Activated T-helper 1 cell treated with anti-CD3 and anti-CD28 coated beads, Interleukin-12 subunit alpha, Interleukin-12 subunit beta, Interleukin-2, Interleukin-4 antibody, amounts not matched to agents 30 ng/mL and 10 ng/mL and 1 ng/mL, durations not matched to agents 14 hours and 24 hours and 36 hours (primary cell): ENCODE data around the gene FUS. TPM values are rescaled to one million over a fixed set of nuclear protein-coding genes. Genes with fewer than 3 reads are reported as not detected.
A peak's percentile ranks its signal among the peaks of the same experiment; 100 is the strongest.

ENCODE experiments used
- DNase-seq: peaks from one replicate; pipeline ENCODE4 v3.0.0; 2021; ENCODE audit warnings: low spot score
- H3K27ac Mint-ChIP-seq: one replicate; pipeline ENCODE4 v1.8.0; 2021; ENCODE audit warnings: mild to moderate bottlenecking, mixed read lengths
- H3K27me3 Mint-ChIP-seq: one replicate; pipeline ENCODE4 v1.8.0; 2022; ENCODE audit warnings: mild to moderate bottlenecking, moderate library complexity, mixed read lengths; ENCODE audit not compliant: insufficient read depth
- H3K36me3 Mint-ChIP-seq: one replicate; pipeline ENCODE4 v1.8.0; 2021; ENCODE audit warnings: low read depth, mixed read lengths
- H3K4me1 Mint-ChIP-seq: one replicate; pipeline ENCODE4 v1.8.0; 2021; ENCODE audit warnings: low read depth, mixed read lengths
- H3K4me3 Mint-ChIP-seq: one replicate; pipeline ENCODE4 v1.8.0; 2021; ENCODE audit warnings: mild to moderate bottlenecking, moderate library complexity, mixed read lengths
- H3K9me3 Mint-ChIP-seq: one replicate; pipeline ENCODE4 v1.8.0; 2021; ENCODE audit warnings: mixed read lengths
- intact Hi-C: fragments of 100-400 bp; cut with micrococcal nuclease; formaldehyde crosslinking; loops from one replicate; pipeline ENCODE4 v1.15.1; 2024
- total RNA-seq: library from RNA; stranded (reverse); gene quantifications from 2 replicates; pipeline ENCODE4 v1.2.3, GENCODE V29; 2022

Gene FUS
- total RNA-seq, 1 donor from 2014 or later: 950 TPM

GRCh38 chr16:31183432-31184428, 3.8 kb downstream of the FUS start:
- intact Hi-C loops: loop anchor here (5.0 kb wide), 1 partner anchor 84 kb away; no protein-coding TSS in a partner anchor
- Mint-ChIP-seq H3K36me3 (peaks cover 77% of the 10 kb centered on the region), H3K4me3 (peak overlapping the region; percentile 98), H3K27ac (peak overlapping the region; percentile 83), H3K27me3 (no peaks in the 10 kb centered on the region), H3K4me1 (peaks cover 76% of the 10 kb centered on the region), H3K9me3 (no peaks in the 10 kb centered on the region)
- DNase-seq: no peak

- intact Hi-C loops: loop anchor here (5.0 kb wide), 1 partner anchor 82 kb away; no protein-coding TSS in a partner anchor
- no peak for DNase-seq
- peak overlapping the region; percentile 77 for H3K27ac Mint-ChIP-seq
- H3K4me3 Mint-ChIP-seq: peak overlapping the region; percentile 10
- H3K9me3 Mint-ChIP-seq: no peaks in the 10 kb centered on the region
- H3K36me3 Mint-ChIP-seq: peaks cover 88% of the 10 kb centered on the region
- H3K27me3 Mint-ChIP-seq: no peaks in the 10 kb centered on the region
- H3K4me1 Mint-ChIP-seq: peaks cover 82% of the 10 kb centered on the region
Observed at GRCh38 chr16:31184888-31185287, 4.9 kb downstream of the FUS start.

DNA sequence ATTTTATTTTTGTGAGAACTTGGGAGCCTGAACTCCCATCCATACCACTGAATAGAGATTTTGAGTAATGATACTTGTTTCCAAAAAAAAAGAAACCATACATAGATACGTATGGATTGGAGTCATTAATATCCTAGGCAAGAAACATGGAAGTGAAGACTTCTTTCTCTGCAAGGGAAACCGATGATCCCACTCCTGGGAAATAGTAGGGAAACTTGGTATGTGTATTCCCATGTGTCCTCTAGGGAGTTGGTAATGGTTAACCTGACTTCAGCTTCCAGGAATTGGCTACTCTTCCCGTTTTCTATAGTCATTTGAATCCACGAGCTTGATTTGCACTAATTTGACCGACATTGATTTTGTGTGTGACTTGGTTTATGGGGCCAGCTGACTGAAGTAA, 5.4 kb downstream of the FUS start:
- peak overlapping the region; percentile 20 for H3K27ac Mint-ChIP-seq
- intact Hi-C loops: no loop called here
- H3K4me3 Mint-ChIP-seq: peak overlapping the region; percentile 10

DNA sequence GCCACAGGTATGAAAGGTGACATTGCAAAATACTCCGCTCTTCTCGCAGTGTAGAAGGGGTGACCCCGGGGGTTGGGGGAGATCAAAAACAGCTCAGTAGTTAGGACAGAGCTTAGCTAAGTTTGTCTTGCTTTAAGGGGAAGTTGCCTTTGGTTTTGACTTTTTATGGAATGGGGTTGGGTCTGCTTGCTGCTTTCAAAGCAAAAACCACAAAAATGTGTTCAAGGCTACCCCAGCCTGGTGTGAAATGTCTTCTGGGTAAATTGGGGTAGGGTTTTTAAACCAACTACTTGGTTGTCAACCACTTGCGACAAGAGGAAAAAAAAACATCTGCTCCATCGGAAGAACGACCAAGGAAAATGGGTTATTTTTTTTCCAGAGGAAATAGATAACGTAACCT, 6.2 kb downstream of the FUS start:
- H3K36me3 Mint-ChIP-seq: peaks cover 95% of the 10 kb centered on the region
- H3K9me3 Mint-ChIP-seq: no peaks in the 10 kb centered on the region
- no peaks in the 10 kb centered on the region for H3K27me3 Mint-ChIP-seq
- H3K4me1 Mint-ChIP-seq: peaks cover 95% of the 10 kb centered on the region
- DNase-seq: no peak
- peak overlapping the region; percentile 62 for H3K27ac Mint-ChIP-seq
- H3K4me3 Mint-ChIP-seq: peak overlapping the region; percentile 68
- intact Hi-C loops: no loop called here

More for the DNA sequence above, 5.4 kb downstream of the FUS start:
- H3K4me1 Mint-ChIP-seq: peaks cover 87% of the 10 kb centered on the region
- no peaks in the 10 kb centered on the region for H3K27me3 Mint-ChIP-seq
- no peaks in the 10 kb centered on the region for H3K9me3 Mint-ChIP-seq
- peaks cover 90% of the 10 kb centered on the region for H3K36me3 Mint-ChIP-seq
- no peak for DNase-seq

- Mint-ChIP-seq H3K27ac (peak overlapping the region; percentile 27), H3K9me3 (no peaks in the 10 kb centered on the region), H3K27me3 (no peaks in the 10 kb centered on the region), H3K4me3 (no peak overlapping the region), H3K4me1 (peaks cover 97% of the 10 kb centered on the region), H3K36me3 (peaks cover 95% of the 10 kb centered on the region)
- intact Hi-C loops: no loop called here
- DNase-seq: no peak
Observed at GRCh38 chr16:31186930-31187807, 7.2 kb downstream of the FUS start.

DNA sequence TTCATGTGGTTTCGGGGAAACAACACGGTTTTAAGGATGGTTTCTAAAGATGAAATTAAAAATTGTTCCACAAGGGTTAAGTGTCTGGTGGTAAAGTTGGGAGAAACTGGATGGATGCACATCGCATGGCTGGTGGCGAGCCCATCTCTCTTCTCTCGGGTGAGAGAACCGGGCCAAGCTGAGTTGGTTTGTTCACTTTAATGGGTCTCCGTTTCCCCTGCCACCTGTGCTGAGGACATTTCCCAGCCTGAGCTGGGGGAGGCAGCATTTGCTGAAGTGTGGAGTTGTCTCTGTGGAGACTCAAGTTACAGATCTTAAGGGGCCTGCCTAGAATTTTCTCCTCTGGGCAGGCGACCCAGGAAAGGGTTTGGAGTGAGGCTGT, 7.9 kb downstream of the FUS start:
- intact Hi-C loops: no loop called here
- Mint-ChIP-seq H3K27ac (no peak overlapping the region), H3K4me1 (peaks cover 92% of the 10 kb centered on the region), H3K27me3 (no peaks in the 10 kb centered on the region), H3K9me3 (no peaks in the 10 kb centered on the region), H3K36me3 (peaks cover 90% of the 10 kb centered on the region), H3K4me3 (no peak overlapping the region)
- DNase-seq: no peak

GRCh38 chr16:31188450-31189411, 8.8 kb downstream of the FUS start:
- DNase-seq: no peak
- Mint-ChIP-seq H3K36me3 (peaks cover 88% of the 10 kb centered on the region), H3K4me3 (peak overlapping the region; percentile 34), H3K9me3 (no peaks in the 10 kb centered on the region), H3K27me3 (no peaks in the 10 kb centered on the region), H3K27ac (peak overlapping the region; percentile 70), H3K4me1 (peaks cover 88% of the 10 kb centered on the region)
- intact Hi-C loops: no loop called here

DNA sequence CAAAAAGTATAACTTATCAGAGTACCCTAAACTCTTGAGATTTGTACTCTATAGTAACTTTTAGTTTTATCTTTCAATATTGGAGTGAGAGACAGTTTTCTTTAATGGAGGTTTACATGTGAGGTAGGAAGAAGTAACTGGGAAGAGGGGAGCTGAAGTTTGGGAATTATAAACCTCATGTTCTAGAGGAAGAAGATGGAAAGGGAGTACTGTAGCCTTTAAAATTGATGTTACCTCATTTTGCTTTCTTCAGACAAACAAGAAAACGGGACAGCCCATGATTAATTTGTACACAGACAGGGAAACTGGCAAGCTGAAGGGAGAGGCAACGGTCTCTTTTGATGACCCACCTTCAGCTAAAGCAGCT, 9.5 kb downstream of the FUS start:
- H3K9me3 Mint-ChIP-seq: no peaks in the 10 kb centered on the region
- H3K27ac Mint-ChIP-seq: peak overlapping the region; percentile 70
- intact Hi-C loops: no loop called here
- no peaks in the 10 kb centered on the region for H3K27me3 Mint-ChIP-seq
- no peak for DNase-seq
- peaks cover 84% of the 10 kb centered on the region for H3K4me1 Mint-ChIP-seq
- peak overlapping the region; percentile 34 for H3K4me3 Mint-ChIP-seq
- H3K36me3 Mint-ChIP-seq: peaks cover 84% of the 10 kb centered on the region

DNA sequence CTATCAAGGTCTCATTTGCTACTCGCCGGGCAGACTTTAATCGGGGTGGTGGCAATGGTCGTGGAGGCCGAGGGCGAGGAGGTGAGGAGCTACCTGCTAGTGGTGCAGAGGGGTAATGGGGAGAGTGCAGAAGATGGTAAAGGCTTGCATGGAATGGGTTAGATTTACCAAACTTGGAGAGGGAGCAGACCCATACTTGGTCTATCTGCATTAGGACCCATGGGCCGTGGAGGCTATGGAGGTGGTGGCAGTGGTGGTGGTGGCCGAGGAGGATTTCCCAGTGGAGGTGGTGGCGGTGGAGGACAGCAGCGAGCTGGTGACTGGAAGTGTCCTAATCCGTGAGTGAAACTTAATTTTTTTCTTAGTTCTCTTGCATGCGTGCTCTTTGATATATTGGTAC, 10.1 kb downstream of the FUS start:
- no peak for DNase-seq
- intact Hi-C loops: no loop called here
- H3K27me3 Mint-ChIP-seq: no peaks in the 10 kb centered on the region
- H3K4me1 Mint-ChIP-seq: peaks cover 77% of the 10 kb centered on the region
- peaks cover 82% of the 10 kb centered on the region for H3K36me3 Mint-ChIP-seq
- H3K4me3 Mint-ChIP-seq: no peak overlapping the region
- no peaks in the 10 kb centered on the region for H3K9me3 Mint-ChIP-seq
- no peak overlapping the region for H3K27ac Mint-ChIP-seq

DNA sequence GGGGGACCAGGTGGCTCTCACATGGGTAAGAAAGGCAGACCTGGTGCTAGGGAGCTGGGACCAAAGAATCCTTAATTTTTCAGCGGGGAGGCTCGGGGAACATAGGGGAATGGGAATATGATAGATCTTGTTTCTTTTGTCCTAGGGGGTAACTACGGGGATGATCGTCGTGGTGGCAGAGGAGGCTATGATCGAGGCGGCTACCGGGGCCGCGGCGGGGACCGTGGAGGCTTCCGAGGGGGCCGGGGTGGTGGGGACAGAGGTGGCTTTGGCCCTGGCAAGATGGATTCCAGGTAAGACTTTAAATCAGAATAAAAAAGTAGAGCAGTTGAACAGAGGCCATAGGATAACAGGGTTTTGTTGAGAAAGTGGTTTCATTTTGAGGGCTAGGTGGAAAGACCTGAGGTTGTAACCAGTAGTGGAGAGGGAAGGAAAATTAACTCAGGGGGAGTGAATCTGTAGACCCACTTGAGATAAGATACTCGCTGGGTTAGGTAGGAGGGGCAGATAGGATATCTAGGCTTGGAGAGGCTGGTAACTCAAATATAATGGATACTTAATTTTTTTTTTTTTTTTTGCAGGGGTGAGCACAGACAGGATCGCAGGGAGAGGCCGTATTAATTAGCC, 11.0 kb downstream of the FUS start:
- peaks cover 69% of the 10 kb centered on the region for H3K4me1 Mint-ChIP-seq
- intact Hi-C loops: no loop called here
- no peak for DNase-seq
- peak overlapping the region; percentile 64 for H3K27ac Mint-ChIP-seq
- H3K4me3 Mint-ChIP-seq: no peak overlapping the region
- H3K9me3 Mint-ChIP-seq: no peaks in the 10 kb centered on the region
- peaks cover 79% of the 10 kb centered on the region for H3K36me3 Mint-ChIP-seq
- H3K27me3 Mint-ChIP-seq: no peaks in the 10 kb centered on the region

DNA sequence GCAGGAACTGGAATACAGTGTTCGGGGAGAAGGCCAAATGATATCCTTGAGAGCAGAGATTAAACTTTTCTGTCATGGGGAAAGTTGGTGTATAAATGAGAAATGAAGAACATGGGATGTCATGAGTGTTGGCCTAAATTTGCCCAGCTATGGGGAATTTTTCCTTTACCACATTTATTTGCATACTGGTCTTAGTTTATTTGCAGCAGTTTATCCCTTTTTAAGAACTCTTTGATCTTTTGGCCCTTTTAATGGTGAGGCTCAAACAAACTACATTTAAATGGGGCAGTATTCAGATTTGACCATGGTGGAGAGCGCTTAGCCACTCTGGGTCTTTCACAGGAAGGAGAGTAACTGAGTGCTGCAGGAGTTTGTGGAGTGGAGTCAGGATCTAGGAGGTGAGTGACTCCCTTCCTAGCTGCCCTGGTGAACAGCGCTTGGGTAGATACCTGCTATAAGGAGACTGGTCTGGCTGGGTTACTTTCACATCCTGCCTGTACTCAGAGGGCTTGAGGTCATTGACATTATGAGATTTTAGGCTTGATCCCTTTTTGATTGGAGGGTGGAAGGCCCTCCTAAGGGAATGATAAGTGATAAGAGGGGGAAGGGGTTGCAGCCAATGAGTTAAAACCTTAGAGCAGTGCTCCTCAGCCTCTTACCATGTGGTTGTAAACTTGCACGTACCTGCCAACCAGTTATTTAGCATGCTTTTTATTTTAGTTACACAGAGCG, 11.9 kb downstream of the FUS start:
- peaks cover 59% of the 10 kb centered on the region for H3K4me1 Mint-ChIP-seq
- intact Hi-C loops: no loop called here
- no peak overlapping the region for H3K27ac Mint-ChIP-seq
- H3K4me3 Mint-ChIP-seq: no peak overlapping the region
- H3K27me3 Mint-ChIP-seq: no peaks in the 10 kb centered on the region
- H3K9me3 Mint-ChIP-seq: no peaks in the 10 kb centered on the region
- peaks cover 77% of the 10 kb centered on the region for H3K36me3 Mint-ChIP-seq
- DNase-seq: no peak
